ENCODE data around the gene TMEM167B.

TMEM167B gene

GRCh38 chr1:109080441-109081082 lies 10.0 kb upstream of the TMEM167B start:
- TF ChIP-seq CTCF (IDR thresholded peaks at IDR 0.05; ENCODE audit: borderline replicate concordance, control extremely low read depth, extremely low read depth, insufficient read depth, missing control alignments) = no peak
- no peak for DNase-seq (ENCODE audit: low spot score)
- in situ Hi-C loops (cut with MboI; ENCODE audit: low sequenced_read_pairs, unreplicated experiment) = no loop called here

- TF ChIP-seq CTCF (IDR thresholded peaks at IDR 0.05; ENCODE audit: borderline replicate concordance, control extremely low read depth, extremely low read depth, insufficient read depth, missing control alignments) = no peak
- in situ Hi-C loops (cut with MboI; ENCODE audit: low sequenced_read_pairs, unreplicated experiment) = no loop called here
- DNase-seq (ENCODE audit: low spot score) = no peak
These were observed 7.1 kb upstream of the TMEM167B start for GRCh38 chr1:109083501-109083900.

GRCh38 chr1:109083923-109084322 lies 6.6 kb upstream of the TMEM167B start:
- no peak for DNase-seq (ENCODE audit: low spot score)
- in situ Hi-C loops (cut with MboI; ENCODE audit: low sequenced_read_pairs, unreplicated experiment) = no loop called here
- no peak for TF ChIP-seq CTCF (IDR thresholded peaks at IDR 0.05; ENCODE audit: borderline replicate concordance, control extremely low read depth, extremely low read depth, insufficient read depth, missing control alignments)

- no peak for DNase-seq (ENCODE audit: low spot score)
- in situ Hi-C loops (cut with MboI; ENCODE audit: low sequenced_read_pairs, unreplicated experiment) = no loop called here
- no peak for TF ChIP-seq CTCF (IDR thresholded peaks at IDR 0.05; ENCODE audit: borderline replicate concordance, control extremely low read depth, extremely low read depth, insufficient read depth, missing control alignments)
These were observed 5.7 kb upstream of the TMEM167B start for GRCh38 chr1:109084563-109085517.

GRCh38 chr1:109089242-109090015 lies 1.1 kb upstream of the TMEM167B start:
- TF ChIP-seq CTCF (IDR thresholded peaks at IDR 0.05; ENCODE audit: borderline replicate concordance, control extremely low read depth, extremely low read depth, insufficient read depth, missing control alignments) = peak; percentile 50
- in situ Hi-C loops (cut with MboI; ENCODE audit: low sequenced_read_pairs, unreplicated experiment) = no loop called here
- DNase-seq (ENCODE audit: low spot score) = no peak
